DND-41 (cell line): ENCODE results near the gene KRT81.

Experiments
- EZH2 ChIP-seq: IDR thresholded peaks from 3 replicates; pipeline ENCODE4 v1.6.1; 2012; ENCODE audit warnings: borderline replicate concordance, low read depth, mild to moderate bottlenecking, moderate library complexity, low read length, inconsistent platforms; ENCODE audit not compliant: severe bottlenecking
- TF ChIP-seq, protein P1 (sequence below): IDR thresholded peaks from 2 replicates; pipeline ENCODE4 v1.5.1; 2012; ENCODE audit warnings: borderline replicate concordance, low read length, moderate library complexity, mild to moderate bottlenecking; ENCODE audit not compliant: poor library complexity, severe bottlenecking; ENCODE audit errors: extremely low read depth

GRCh38 chr12:52275686-52276085 lies 15.6 kb downstream of the KRT81 start:
- TF ChIP-seq, protein P1, sequence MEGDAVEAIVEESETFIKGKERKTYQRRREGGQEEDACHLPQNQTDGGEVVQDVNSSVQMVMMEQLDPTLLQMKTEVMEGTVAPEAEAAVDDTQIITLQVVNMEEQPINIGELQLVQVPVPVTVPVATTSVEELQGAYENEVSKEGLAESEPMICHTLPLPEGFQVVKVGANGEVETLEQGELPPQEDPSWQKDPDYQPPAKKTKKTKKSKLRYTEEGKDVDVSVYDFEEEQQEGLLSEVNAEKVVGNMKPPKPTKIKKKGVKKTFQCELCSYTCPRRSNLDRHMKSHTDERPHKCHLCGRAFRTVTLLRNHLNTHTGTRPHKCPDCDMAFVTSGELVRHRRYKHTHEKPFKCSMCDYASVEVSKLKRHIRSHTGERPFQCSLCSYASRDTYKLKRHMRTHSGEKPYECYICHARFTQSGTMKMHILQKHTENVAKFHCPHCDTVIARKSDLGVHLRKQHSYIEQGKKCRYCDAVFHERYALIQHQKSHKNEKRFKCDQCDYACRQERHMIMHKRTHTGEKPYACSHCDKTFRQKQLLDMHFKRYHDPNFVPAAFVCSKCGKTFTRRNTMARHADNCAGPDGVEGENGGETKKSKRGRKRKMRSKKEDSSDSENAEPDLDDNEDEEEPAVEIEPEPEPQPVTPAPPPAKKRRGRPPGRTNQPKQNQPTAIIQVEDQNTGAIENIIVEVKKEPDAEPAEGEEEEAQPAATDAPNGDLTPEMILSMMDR: no peak
- TF ChIP-seq EZH2: no peak
